ENCODE data around the gene NSUN4.
"Not testable (repeated sequence)": the region's sequence is repeated elsewhere in the genome, so short reads cannot be mapped to it uniquely, and the experiment has no call there.

The NSUN4 gene

DNA sequence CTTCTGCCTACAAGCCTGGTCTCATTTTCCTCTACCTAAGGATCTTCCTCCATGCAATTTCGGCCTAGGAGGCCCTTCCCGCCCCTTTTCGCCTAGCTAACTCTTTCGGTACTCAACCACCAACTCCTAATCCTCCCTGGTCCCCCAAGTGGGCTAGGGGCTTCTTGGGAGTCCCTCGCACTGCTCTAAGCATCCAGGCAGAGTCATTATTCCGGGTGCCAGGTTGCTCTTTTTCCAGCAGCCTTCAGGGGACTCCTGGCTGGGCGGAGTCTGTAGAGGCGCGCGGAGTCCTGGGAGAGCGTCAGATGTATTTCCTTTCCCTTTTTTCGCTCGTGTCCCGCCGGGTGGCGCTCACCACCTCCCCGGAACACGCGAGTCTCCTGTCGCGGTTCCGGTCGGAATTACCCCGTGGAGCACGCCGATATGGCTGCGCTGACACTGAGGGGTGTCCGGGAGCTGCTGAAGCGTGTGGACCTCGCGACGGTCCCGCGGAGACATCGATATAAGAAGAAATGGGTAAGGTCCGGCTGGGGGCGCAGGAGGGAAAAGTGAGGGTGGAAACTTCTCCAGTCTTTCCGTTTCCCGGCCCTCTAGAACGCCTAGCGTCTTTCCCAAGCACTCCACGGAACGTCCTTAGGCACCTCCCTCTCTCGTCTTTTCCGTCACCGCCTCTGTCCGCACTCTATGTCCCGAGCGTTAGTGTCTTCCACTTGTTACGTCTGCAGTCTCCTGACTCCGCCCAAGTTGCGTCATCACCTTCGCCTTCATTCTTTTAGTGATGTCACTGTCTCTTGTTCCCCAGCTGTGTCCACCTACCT lies at the start of gene NSUN4:
TSS of gene NSUN4 (plus strand) at position 404 of the 818 bp plus-strand sequence. CDS start at position 424, 20 bp downstream.
- peak; percentile 90 for DNase-seq

DNA sequence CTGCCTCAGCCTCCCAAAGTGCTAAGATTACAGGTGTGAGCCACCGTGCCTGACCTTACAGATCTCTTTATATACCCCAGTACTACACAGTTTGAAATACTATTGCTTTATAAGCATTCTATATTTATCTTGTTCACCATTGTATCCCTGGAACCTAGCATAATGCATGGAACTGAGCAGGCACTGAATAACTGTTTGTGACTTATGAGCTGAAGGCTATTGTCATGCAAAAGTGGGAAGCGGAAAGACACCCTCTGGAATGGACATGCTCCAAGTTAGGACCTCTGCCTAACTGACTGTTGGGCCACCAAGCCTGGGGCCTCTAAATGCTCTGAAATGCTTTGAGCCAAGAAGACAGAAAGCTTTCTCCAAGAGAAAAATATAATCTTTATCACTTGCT lies 45.3 kb upstream of the NSUN4 start:
- no peak for DNase-seq

DNA sequence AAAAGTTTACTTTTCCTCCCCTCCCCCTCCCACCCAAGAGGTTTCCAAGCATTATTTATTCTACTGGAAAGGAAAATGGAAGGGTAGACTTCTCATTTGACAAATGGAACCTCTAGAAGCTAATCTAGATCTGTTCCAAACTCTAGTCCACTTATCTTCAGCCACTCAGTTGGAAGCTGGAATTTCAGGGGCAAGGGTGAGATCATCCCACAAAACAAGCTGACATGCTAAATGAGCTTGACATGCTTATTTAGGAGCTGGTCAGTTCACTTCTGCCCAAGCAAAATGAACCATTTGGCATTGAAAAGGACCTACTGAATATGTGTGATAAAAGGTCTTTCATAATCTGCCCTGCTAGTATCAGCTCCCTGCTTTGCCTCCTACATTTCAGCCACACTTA lies 42.2 kb upstream of the NSUN4 start:
- DNase-seq: no peak

DNA sequence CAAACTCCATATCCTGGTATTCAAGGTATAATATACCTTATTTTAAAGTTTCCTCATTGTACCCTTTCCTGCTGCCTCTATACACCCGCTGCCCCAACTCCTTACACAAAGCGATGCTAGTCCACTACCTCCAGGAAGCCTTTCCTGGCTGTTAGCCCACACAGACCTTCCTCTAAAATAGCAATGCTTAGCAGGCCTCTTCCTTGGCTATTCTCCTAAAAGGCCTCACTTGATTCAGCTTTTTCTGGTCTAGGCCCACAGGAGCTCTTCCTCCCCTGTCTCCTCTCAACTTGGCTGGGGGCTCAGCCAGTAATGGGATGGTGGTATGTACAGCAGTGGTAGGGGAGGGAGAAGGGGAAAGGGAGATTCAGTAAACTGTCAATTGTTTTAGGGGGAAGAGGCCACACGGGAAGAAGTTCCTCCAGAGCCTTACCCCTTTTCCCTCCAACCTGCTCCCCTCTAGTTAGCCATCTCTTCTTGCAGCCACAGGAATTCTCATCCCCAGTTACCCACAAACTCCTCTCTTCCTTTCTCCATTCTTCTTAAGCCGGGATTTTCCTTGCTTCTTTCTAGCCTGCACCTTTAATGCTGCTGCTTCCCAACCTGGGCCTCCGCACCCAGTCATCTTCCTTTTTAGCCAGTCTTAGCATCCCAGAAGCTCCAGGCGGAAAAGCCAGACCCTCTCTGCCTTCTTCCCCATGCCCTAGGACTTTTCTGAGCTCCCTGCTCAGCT lies 39.8 kb upstream of the NSUN4 start:
- no peak for DNase-seq

DNA sequence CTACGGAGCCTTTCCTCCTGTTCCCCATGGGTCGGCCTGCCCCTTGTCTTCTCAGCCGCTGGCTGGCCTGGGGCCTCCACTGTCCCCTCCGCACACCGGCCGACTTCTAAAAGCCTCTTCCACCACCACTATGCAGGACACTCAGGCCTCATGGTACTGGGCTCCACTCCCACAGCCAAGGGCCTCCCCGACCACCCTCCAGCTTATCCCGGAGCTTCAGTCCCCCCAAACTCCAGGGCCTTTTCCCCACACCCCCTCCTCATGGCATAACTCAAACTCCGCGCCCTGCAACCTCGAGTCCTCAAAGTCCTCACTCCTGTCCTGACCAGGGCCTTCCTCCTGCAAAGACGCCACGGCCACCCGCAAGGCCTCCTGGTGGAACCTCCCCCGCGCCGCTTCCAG lies 39.2 kb upstream of the NSUN4 start:
- no peak for DNase-seq

DNA sequence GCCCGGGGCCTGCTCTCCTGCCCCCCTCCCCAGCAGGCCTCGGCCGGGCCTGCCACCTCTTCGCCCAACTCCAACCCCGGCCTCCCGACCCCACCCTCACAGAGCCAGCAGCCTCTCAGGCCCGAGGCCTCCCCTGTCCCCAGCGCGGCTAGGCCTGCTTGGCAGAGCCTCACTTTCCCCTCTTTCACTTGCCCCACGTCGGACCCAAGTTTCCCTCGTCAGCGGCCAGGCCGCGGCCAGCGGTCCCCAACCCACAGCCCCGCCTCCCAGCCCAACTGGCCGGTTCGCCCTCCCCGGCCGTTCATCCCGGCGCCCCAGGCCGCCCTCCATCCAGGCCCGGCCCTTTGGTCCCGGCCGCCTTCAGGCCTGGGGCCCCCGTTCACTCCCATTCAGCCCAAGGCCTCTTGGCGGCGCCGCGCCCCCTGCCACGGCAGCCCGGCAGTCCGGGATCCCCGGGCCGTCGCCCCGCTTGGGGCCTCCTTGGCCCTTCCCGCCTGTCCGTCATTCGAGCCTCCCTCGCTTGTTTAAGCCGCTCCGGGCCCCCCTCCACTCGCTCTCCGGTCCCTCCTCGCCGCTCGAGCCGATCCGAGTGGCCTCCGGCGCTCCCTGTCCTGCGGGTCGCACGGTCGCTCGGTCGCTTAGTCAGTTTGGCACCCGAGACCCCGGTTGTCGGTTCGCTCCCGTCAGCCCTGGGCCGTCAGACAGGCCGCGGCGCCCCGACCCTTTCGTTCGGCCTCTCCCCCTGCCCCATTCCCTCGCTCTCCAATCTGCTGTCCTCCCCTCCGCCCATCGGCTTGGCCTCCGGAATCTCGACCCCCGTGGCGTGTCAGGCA lies 38.6 kb upstream of the NSUN4 start:
- peak; percentile 46 to 57 for DNase-seq

DNA sequence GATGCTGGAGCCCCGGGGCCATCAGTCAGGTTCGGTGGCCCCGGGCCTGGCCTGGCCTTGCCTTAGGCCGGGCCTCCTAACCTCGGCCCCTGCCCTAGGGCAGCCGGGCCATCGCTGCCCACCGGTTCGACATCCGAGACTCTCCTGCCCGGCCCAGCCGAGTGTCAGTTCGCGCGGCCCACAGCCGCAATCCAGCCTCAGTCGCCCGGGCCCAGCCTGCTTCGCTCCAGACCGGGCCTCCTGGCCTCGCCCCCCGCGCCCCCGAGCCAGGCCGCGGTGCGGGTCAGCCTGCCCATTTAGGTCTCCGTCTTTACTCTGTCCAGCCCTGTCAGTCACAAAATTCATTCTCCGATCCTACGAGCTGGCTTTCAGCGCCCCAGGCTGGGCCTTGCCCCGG lies 38.0 kb upstream of the NSUN4 start:
- DNase-seq: peak in 1 of 2 donors; percentile 6

DNA sequence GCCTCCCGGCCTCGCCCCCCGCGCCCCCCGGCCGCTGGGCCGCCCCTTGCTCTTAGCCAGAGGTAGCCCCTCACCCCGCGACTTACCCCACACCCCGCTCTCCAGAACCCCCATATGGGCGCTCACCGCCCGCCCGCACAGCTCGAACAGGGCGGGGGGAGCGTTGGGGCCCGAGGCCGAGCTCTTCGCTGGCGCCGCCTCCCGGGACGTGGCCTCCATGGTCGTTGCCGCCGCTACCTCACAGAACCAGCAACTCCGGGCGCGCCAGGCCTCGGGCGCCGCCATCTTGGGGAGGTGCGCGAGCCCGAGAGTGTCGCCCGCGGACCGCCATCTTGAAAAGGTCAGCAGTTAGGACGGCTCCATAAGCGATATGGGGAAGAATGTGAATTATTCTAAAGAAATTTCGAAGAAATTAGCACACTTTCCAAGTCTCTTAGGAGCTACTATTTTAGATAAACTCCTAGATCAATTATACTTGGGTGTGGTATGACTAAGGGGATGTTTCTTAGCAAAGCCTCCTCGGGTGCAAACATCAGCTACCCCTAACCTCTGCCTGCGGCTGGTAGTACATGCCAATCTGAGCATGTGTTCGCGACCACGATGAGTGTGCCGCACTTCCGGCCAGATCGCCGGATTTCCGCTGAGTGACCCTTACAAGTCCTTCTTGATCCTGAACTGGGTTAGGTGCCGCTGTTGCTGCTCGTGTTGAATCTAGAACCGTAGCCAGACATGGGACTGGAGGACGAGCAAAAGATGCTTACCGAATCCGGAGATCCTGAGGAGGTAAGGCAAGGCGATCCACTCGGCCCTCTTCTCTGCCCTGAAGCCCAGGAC lies 37.4 kb upstream of the NSUN4 start, which contains the start of the genes LRRC41 and UQCRH:
TSS of gene LRRC41 (minus strand) at position 579 of the 834 bp plus-strand sequence. CDS start at position 285, 294 bp downstream.
TSS of gene UQCRH (plus strand) at position 661 of the 834 bp plus-strand sequence. CDS start at position 730, 69 bp downstream.
- peak; percentile 93 to 96 for DNase-seq

DNA sequence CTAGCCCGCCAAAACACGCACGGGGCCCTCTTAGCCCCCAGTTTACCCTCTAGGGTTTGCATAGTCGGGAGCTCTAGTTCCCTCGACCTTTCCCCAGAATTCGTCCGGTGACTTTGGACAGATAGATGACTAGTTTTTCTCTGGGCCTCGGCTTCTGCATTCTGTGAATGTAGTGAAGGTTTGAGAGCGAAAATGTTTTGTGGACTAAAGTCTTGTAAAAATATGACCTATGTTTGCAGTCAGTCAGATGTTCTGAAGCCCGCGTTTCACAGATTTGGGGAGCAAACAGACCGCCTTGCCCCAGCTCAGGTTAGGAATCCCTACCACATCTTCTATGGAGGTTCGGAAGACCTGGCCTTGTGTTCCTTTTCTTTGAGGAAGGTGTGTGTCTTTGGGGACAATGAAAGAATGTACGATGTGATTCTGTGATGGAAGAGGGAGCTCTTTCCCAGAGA lies 36.7 kb upstream of the NSUN4 start:
- no peak for DNase-seq

DNA sequence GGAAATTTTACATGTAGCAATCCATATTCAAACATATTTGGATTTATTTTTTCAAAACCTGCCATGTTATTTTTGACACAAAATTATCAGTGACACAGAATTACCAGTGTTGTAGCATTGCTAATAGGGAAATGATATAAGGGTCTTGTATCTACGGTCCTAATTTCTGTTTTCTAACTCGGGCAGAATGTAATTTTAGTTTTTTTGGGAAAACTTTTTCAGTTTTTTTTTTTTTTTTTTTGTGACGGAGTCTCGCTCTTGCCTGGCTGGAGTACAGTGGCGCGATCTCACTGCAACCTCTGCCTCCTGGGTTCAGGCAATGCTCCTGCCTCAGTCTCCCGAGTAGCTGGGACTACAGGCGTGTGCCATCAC lies 34.5 kb upstream of the NSUN4 start:
- no peak for DNase-seq

DNA sequence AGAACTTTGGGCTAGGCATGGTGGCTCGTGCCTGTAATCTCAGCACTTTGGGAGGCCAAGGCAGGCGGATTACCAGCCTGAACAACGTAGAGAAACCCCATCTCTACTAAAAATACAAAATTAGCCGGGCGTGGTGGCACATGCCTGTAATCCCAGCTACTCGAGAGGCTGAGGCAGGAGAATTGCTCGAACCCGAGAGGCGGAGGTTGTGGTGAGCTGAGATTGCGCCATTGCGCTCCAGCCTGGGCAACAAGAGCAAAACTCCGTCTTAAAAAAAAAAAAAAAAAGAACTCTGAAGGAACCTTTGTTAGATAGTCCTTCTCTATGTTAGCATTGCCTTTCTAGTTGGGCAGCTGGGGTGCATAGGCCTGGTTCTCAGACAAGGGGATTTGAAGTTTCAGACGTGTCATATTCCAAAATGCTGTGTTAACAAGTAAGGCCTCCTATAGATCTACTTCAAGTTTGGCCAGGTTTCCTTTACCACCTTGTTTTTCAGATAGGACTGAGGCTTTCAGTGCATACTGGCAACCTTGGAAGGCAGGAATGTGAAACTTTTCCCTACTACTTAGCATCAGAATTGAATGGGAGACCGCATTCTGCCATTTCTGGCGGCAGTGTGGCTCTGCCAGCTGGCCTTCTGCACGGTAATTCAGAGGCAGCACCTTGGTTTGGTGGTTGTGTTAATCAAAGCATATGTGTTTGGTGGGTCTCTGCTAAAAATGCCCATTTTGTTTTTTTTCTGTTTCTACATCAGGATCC lies 31.0 kb upstream of the NSUN4 start:
- DNase-seq: no peak

DNA sequence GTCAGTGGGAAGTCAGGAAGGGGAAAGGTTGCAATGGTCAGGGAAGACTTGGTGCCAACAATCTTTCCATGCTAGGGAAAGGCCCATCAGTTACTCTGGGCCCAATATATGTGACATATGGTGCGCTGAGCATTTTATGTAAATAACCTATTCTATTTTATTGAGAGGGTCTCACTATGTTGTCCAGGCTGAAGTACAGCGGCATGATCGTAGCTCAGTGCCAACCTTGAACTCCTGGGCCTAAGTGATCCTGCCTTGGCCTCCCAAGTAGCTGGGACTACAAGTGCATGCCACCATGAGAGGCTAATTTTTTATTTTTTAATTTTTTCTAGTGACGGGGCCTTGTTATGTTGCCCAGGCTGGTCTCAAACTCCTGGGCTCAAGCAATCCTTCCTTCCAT lies 30.3 kb upstream of the NSUN4 start:
- DNase-seq: no peak

DNA sequence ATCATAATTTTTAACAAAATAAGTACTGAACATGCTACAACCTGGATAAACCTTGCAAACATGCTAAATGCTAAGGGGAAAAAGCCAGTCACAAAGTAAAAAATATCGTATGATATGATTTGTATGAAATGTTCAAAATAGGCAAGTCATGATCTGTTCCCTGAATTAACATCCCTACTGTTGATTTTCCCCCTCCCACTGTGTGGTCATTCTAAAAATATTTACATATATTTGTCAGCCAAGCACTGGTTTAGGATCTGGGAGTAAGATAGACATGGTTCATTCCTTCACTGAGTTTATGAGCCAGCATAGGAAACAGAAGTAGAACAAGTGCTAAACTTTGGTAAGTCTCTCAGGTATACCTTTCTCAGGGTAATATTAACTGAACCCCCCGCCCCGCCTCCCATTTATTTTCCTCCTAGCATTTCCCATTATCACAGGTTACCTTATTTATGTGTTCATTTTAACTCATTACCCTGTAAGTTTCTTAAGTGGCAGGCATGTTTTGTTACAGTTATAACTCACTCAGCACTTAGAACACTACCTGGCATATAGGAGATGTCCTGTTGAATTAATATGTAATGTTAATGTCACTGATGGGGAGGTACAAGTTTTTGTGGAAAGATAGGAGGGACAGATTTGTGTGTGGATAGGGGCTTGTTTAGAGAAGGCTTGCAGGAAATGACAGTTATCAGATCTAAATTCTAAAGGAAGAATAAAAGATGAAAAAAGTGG lies 24.8 kb upstream of the NSUN4 start:
- no peak for DNase-seq

DNA sequence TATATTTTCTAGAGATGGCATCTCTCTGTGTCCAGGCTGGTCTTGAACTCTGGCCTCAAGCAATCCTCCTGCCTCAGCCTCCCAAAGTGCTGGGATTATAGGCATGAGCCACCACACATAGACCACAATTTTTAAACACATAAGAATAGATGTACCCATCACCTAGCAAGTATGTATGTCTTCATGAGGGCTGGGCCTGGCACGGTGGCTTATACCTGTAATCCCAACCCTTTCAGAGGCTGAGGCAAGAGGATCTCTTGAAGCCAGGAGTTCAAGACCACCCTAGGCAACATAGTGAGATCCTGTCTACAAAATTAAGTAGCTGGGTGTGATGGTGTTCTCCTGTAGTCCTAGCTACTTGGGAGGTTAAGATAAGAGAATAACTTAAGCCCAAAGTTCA lies 23.3 kb upstream of the NSUN4 start:
- no peak for DNase-seq

DNA sequence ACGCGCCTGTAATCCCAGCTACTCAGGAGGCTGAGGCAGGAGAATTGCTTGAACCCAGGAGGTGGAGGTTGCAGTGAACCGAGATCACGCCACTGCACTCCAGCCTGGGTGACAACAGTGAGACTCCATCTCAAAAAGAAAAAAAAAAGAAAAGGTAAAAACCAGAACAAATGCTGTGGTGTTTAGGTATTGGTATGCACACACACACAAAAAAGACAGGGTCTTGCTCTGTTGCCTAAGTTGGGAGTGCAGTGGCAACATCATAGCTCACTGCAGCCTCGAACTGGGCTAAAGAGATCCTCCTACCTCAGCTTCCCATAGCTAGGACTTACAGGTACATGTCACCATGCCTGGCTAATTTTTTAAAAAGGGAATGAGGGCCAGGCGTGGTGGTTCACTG lies 21.3 kb upstream of the NSUN4 start:
- not testable (repeated sequence) for DNase-seq

DNA sequence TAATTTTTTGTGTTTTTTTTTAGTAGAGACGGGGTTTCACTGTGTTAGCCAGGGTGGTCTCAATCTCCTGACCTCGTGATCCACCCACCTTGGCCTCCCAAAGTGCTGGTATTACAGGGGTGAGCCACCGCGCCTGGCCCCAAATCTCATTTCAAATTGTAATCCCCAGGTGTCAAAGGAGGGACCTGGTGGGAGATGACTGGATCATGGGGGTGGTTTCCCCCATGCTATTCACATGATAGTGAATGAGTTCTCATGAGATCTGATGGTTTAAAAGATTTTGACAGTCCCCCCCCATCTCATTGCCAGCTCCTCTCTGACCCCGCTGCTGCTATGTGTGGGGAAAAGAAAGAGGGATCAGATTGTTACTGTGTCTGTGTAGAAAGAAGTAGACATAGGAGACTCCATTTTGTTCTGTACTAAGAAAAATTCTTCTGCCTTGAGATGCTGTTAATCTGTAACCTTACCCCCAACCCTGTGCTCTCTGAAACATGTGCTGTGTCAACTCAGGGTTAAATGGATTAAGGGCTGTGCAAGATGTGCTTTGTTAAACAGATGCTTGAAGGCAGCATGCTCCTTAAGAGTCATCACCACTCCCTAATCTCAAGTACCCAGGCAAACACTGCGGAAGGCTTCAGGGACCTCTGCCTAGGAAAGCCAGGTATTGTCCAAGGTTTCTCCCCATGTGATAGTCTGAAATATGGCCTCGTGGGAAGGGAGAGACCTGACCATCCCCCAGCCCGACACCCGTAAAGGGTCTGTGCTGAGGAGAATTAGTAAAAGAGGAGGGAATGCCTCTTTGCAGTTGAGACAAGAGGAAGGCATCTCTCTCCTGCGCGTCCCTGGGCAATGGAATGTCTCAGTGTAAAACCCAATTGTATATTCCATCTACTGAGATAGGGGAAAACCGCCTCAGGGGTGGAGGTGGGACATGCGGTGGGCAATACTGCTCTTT lies 20.4 kb upstream of the NSUN4 start:
- DNase-seq: not testable (repeated sequence)

DNA sequence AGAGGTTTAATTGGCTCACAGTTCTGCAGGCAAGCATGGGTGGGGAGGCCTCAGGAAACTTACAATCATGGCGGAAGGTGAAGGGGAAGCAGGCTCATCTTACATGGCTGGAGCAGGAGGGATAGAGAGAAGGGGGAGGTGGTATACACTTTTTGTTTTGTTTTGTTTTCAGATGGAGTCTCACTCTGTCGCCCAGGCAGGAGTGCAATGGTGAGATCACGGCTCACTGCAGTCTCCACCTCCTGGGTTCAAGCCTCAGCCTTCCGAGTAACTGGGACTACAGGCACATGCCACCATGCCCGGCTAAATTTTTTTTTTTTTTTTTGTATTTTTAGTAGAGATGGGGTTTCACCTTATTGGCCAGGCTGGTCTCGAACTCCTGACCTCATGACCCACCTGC lies 18.4 kb upstream of the NSUN4 start:
- DNase-seq: not testable (repeated sequence)

DNA sequence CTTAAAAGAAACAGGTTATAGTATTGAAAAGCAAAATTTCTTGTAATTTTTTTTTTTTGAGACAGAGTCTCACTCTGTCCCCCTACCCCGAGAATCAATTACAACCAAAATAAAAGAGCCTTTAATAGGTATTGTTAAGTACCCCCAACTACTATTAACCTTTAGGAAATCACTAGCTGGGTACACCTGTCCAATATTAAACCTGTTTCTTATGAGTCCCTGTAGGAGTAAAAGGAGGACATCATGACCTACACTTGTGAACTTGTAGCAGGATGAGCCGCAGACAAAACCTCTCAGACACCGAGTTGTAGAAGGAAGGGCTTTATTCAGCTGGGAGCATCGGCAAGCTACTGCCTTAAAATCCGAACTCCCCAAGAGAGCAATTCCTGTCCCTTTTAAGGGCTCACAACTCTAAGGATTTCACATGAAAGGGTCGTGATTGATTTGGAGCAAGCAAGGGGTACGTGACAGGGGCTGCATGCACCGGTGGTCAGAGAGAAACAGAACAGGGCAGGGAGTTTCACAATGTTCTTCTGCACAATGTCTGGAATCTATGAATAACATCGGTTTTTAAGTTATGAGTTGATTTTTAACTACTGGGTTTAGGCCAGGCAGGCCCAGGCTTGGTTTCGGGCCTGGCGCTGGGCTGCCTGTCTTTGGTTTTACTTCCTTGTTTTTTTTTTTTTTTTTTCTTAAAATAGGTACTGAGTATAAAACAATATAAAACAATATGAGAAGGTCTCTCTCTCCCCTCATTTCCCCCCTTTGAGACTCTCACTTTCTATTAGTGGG lies 15.1 kb upstream of the NSUN4 start:
- not testable (repeated sequence) for DNase-seq

Data from CD4-positive, alpha-beta T cell treated with Interleukin-1 beta for 1 hour (primary cell).